HG03066 (cell line): Measurements from ENCODE around the gene ZNF280B.
A peak's percentile ranks its signal among the peaks of the same experiment; 100 is the strongest.
"Not testable (repeated sequence)": the region's sequence is repeated elsewhere in the genome, so short reads cannot be mapped to it uniquely, and the experiment has no call there.

Experiments used
- ATAC-seq: cut with Tn5 transposase; IDR thresholded peaks from one replicate; pipeline ENCODE4 v1.9.1; 2021; ENCODE audit warnings: low read depth; ENCODE audit not compliant: unreplicated experiment

ZNF280B gene

GRCh38 chr22:22465782-22466181 lies 42.8 kb downstream of the ZNF280B start:
- ATAC-seq, result no peak

GRCh38 chr22:22465094-22465602 lies 43.4 kb downstream of the ZNF280B start:
- ATAC-seq, result no peak

- no peak for ATAC-seq
These were observed 43.9 kb downstream of the ZNF280B start for GRCh38 chr22:22464541-22465054.

GRCh38 chr22:22463855-22464540 lies 44.5 kb downstream of the ZNF280B start:
- no peak for ATAC-seq

- ATAC-seq, result no peak
These were observed 45.6 kb downstream of the ZNF280B start for GRCh38 chr22:22462813-22463567.

DNA sequence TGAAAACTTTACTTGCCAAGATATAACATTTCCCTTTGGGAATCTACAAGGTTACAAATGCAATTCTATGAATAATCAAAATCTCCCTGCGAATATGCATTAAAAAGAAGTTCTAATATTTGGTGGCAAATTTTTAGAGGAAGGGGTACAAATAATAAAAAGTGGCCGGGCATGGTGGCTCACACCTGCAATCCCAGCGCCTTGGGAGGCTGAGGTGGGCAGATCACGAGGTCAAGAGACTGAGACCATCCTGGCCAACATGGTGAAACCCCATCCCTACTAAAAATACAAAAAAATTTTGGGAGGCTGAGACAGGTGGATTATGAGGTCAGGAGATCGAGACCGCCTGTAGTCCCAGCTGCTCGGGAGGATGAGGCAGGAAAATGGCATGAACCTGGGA lies 47.0 kb downstream of the ZNF280B start:
- ATAC-seq, result no peak

GRCh38 chr22:22461111-22461510 lies 47.4 kb downstream of the ZNF280B start:
- ATAC-seq, result no peak

GRCh38 chr22:22460635-22461034 lies 47.9 kb downstream of the ZNF280B start:
- no peak for ATAC-seq

- ATAC-seq, result no peak
These were observed 48.5 kb downstream of the ZNF280B start for GRCh38 chr22:22460060-22460459.

DNA sequence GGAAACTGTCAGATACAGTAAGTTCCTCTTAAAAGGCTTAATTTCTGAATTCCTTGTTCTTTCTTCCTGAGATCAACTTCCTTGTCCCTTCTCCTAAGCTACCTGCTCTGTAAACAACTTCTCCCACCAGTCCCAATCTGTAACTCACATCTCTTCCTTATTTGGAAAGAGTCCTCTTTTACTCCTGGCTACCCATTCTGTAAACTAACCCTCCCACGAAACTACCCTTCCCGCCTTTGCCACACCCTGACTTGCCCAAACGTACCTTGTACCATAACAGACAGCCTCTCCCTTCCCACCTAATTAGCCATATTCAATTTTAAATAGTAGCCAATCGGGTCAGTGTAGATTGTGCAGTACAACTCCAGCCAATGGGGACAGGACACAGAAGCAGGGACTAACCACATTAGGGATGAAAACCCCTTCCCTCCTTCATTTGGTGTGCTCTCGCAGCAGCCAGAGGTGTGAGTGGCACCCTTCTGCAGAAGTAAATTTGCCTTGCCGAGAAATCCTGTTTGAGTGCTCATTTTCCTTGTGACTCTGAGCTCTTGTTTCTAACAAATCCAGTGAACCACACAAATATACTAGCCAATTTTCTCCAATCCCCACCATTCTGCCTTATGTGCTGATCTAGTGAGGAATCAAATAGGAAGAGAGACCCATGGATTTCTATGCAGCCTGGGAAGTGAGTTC lies 49.5 kb downstream of the ZNF280B start:
- ATAC-seq, result no peak

- ATAC-seq, result no peak
These were observed 50.2 kb downstream of the ZNF280B start for GRCh38 chr22:22458387-22458786.

DNA sequence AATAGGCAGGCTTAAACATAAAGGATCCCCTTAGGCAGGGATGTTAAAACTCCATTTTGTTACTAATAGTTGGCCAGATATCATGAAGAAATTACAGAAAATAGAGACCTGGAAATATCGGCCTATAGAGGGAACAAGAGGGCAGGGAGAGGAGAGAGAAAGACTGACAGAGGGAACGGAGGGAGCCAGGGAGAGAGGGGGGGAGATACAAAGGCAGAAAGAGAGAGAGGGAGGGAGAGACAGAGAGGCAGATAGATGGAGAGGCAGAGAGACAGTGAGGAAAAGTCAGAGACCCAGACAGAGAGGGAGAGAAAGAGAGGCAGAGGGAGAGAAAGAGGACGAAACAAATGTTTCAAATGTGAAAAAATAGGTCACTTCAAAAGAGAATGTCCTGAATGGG lies 53.5 kb downstream of the ZNF280B start:
- ATAC-seq, result no peak

DNA sequence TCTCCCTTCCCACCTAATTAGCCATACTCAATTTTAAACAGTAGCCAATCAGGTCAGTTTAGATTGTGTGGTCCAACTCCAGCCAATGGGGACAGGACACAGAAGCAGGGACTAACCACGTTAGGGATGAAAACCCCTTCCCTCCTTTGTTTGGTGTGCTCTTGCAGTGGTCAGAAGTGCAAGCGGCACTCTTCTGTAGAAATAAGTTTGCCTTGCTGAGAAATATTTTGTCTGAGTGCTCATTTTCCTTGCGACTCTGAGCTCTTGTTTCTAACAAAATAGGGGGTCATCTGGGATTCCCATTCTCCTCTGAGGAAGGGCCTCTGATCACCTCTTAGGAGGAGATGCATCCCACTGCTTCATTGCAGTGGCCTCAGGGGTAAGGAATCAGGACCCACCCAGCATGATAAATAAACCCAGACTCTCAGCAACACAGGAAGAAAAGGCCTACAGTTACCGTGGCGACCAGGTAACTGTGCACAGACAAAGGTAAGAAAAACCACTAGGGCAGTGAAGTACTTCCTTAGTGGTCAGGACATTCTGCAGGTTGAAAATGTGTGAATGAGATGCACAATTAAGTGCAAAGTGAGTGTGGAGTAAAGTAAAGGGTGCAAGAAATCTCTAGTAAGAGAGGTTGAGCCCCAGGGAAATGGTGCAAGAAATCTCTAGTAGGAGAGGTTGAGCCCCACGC lies 55.4 kb downstream of the ZNF280B start:
- ATAC-seq, result no peak

- no peak for ATAC-seq
These were observed 56.3 kb downstream of the ZNF280B start for GRCh38 chr22:22452211-22452610.

DNA sequence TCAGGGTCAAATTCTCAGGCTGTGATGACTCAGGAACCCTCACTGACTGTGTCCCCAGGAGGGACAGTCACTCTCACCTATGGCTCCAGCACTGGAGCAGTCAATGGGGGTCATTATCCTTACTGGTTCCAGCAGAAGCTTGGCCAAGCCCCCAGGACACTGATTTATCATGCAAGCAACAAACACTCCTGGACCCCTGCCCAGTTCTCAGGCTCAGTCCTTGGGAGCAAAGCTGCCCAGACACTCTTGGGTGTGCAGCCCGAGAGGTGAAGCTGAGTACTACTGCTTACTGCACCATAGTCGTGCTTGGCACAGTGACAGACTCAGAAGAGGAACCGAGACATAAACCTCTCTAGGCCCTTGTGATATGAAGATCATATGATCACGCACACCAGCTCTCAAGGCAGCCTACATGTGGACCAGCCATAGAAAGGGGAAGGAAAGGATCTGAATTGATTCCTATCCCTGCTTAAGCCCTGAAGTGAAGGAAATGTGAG lies 58.2 kb downstream of the ZNF280B start:
- peak; percentile 95 for ATAC-seq

DNA sequence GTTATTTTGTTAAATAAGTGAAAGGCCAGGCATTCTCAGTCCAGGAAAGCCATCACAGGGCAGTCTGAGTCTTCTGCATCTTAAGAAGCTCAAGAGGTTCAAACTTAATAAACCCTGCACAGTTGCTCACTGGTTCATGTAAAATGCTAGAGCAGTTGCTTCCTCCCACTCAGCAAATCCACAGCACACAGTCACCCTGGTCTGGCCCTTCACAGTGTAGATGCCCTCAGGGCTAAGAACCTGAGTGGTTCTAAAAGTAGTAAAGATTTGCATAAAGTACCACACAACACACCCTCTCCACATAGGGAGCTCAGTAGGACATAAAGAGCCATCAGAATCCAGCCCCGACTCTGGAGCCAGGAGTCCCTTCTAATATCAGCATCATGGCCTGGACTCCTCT lies 58.7 kb downstream of the ZNF280B start:
- ATAC-seq, result no peak

DNA sequence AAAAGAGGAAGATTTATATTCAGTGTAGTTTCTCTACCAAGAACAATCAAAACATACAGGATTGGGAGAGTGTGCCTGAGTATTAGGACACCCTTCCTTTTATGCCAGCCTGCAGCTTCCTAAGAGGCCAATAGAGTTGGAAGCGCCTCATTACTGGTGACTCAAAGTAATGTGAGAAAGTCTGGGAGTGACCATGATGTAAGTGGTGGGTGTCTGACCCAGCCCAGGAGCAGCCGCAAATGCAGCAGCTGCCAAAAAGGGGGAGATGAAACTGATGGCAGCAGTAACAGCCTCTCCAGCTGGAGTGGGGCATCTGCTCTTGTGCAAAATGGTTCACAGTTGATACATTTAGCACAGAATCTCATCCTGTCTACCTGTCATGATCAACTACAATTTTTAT lies 62.0 kb downstream of the ZNF280B start:
- ATAC-seq, result no peak

- ATAC-seq, result not testable (repeated sequence)
These were observed 64.4 kb downstream of the ZNF280B start for GRCh38 chr22:22444007-22444589.

- no peak for ATAC-seq
These were observed 65.4 kb downstream of the ZNF280B start for GRCh38 chr22:22442928-22443709.
